Right lobe of liver (tissue), 4 donors: Measurements from ENCODE around the gene PTPN5.

ENCODE experiments used
- CTCF ChIP-seq, 4 donors: fragments of 200-600 bp in 3 of 4; fragments of 450-650 bp in 1 of 4; IDR thresholded peaks; one replicate each; pipeline versions ENCODE4 v1.5.1 to v1.8.0; 2016 to 2022; ENCODE audit warnings: antibody characterized with exemption in 4 of 4, mild to moderate bottlenecking in 2 of 4
- POLR2A ChIP-seq: fragments of 450-650 bp; IDR thresholded peaks from one replicate; pipeline ENCODE4 v1.6.1; 2017; ENCODE audit warnings: antibody characterized with exemption, mild to moderate bottlenecking
- donor health status: DM: no; HTN: no; CAD: no.
- donor health status: DM: no; HTN: no; CAD: no.
- donor health status: DM: no; HTN: yes; CAD: no.

- TF ChIP-seq CTCF (IDR thresholded peaks at IDR 0.05) (no peak), POLR2A (no peak)
Observed at GRCh38 chr11:18765554-18765953, 26.0 kb downstream of the PTPN5 start.
